GM23338 (cell line): ENCODE measurements around the gene NPAT. TPM values are rescaled to one million over a fixed set of nuclear protein-coding genes. Genes with fewer than 3 reads are reported as not detected.

Experiments
- ATAC-seq: fragments of 200-7000 bp; cut with Tn5 transposase; 3 replicates; pipeline ENCODE4 v1.9.1; 2020
- DNase-seq: peaks from one replicate; pipeline ENCODE4 v3.0.0-alpha.2; 2015; ENCODE audit warnings: low spot score
- H2AFZ ChIP-seq: fragments of 200-600 bp; sonication (generic); 2 replicates; pipeline ENCODE4 v1.8.0; 2016; ENCODE audit warnings: antibody characterized with exemption, mild to moderate bottlenecking, moderate library complexity
- H3F3A ChIP-seq: fragments of 200-600 bp; sonication (generic); replicated peaks from 2 replicates; pipeline ENCODE4 v1.8.0; 2017; ENCODE audit warnings: antibody characterized with exemption, mixed run types, low read depth
- H3K27ac ChIP-seq: fragments of 200-600 bp; sonication (generic); 2 replicates; pipeline ENCODE4 v1.6.1; 2016; ENCODE audit warnings: low read depth
- H3K27me3 ChIP-seq: fragments of 200-600 bp; sonication (generic); 2 replicates; pipeline ENCODE4 v1.8.0; 2016; ENCODE audit warnings: mild to moderate bottlenecking, mixed run types, moderate library complexity; ENCODE audit not compliant: insufficient read depth
- H3K36me3 ChIP-seq: fragments of 200-600 bp; sonication (generic); 2 replicates; pipeline ENCODE4 v1.8.0; 2016; ENCODE audit warnings: mild to moderate bottlenecking; ENCODE audit not compliant: insufficient read depth
- H3K4me1 ChIP-seq: fragments of 200-600 bp; sonication (generic); 2 replicates; pipeline ENCODE4 v1.8.0; 2016; ENCODE audit warnings: mild to moderate bottlenecking, moderate library complexity; ENCODE audit not compliant: insufficient read depth
- H3K4me2 ChIP-seq: fragments of 200-600 bp; sonication (generic); 2 replicates; pipeline ENCODE4 v1.7.1; 2017; ENCODE audit warnings: mixed run types
- H3K4me3 ChIP-seq: fragments of 200-600 bp; sonication (generic); 2 replicates; pipeline ENCODE4 v1.6.1; 2016; ENCODE audit warnings: mixed run types
- H3K79me2 ChIP-seq: fragments of 200-600 bp; sonication (generic); replicated peaks from 2 replicates; pipeline ENCODE4 v1.8.0; 2017; ENCODE audit warnings: mild to moderate bottlenecking; ENCODE audit not compliant: insufficient read depth
- H3K9me2 ChIP-seq: fragments of 200-600 bp; sonication (generic); 2 replicates; pipeline ENCODE4 v1.8.0; 2017; ENCODE audit not compliant: insufficient read depth
- H4K20me1 ChIP-seq: fragments of 200-600 bp; sonication (generic); replicated peaks from 2 replicates; pipeline ENCODE4 v1.8.0; 2017; ENCODE audit warnings: mild to moderate bottlenecking; ENCODE audit not compliant: insufficient read depth
- H3K27ac Mint-ChIP-seq: 2 replicates; pipeline ENCODE4 v1.8.0; 2020; ENCODE audit warnings: inconsistent platforms, mild to moderate bottlenecking, moderate library complexity, mixed read lengths
- H3K27me3 Mint-ChIP-seq: 3 replicates; pipeline ENCODE4 v1.8.0; 2022; ENCODE audit warnings: low read depth, mild to moderate bottlenecking, moderate library complexity, mixed read lengths, inconsistent platforms; ENCODE audit not compliant: insufficient read depth, poor library complexity
- H3K36me3 Mint-ChIP-seq: 3 replicates; pipeline ENCODE4 v1.8.0; 2021; ENCODE audit warnings: low read depth, mild to moderate bottlenecking, inconsistent platforms, moderate library complexity, mixed read lengths
- H3K4me1 Mint-ChIP-seq: 3 replicates; pipeline ENCODE4 v1.8.0; 2020; ENCODE audit warnings: mild to moderate bottlenecking, inconsistent platforms, mixed read lengths
- H3K4me3 Mint-ChIP-seq: 3 replicates; pipeline ENCODE4 v1.8.0; 2021; ENCODE audit warnings: moderate library complexity, mild to moderate bottlenecking, inconsistent platforms, mixed read lengths
- H3K9me3 Mint-ChIP-seq: 3 replicates; pipeline ENCODE4 v1.8.0; 2020; ENCODE audit warnings: moderate library complexity, mild to moderate bottlenecking, inconsistent platforms, mixed read lengths
- EZH2phosphoT487 ChIP-seq: fragments of 200-600 bp; sonication (generic); IDR thresholded peaks from one replicate; pipeline ENCODE4 v1.8.1; 2018; ENCODE audit warnings: antibody characterized with exemption; ENCODE audit not compliant: unreplicated experiment
- polyA plus RNA-seq: library from polyadenylated mRNA; unstranded; fragments of >200 nt; fragmentation: Nextera tagmentation; extraction: Ambion mirVana; gene quantifications from 2 replicates; pipeline ENCODE4 v1.2.1, GENCODE V29; 2016
- total RNA-seq: library from RNA; depleted of rRNA; stranded (reverse); fragments of >200 nt; shearing (Covaris generic); gene quantifications from 2 replicates; pipeline ENCODE4 v1.2.3, GENCODE V29; 2014
- TF ChIP-seq, protein P1 (sequence below): fragments of 250-450 bp; sonication (Bioruptor Pico); IDR thresholded peaks from 2 replicates; pipeline ENCODE4 v1.5.0; 2020; ENCODE audit warnings: mild to moderate bottlenecking, moderate library complexity
- TF ChIP-seq, protein P2 (sequence below), 2 experiments: fragments of 200-600 bp in 1 of 2; sonication (generic) in 1 of 2; conservative IDR thresholded peaks; 2 replicates each; pipeline versions ENCODE4 v1.5.1 to v1.6.1; 2016 to 2017; ENCODE audit warnings: antibody characterized with exemption in 2 of 2, low read depth in 2 of 2, mild to moderate bottlenecking in 2 of 2, moderate library complexity in 1 of 2

NPAT gene
- total and polyA plus RNA-seq, 2 experiments from 2014 or later: 24.2 to 25.1 TPM

DNA sequence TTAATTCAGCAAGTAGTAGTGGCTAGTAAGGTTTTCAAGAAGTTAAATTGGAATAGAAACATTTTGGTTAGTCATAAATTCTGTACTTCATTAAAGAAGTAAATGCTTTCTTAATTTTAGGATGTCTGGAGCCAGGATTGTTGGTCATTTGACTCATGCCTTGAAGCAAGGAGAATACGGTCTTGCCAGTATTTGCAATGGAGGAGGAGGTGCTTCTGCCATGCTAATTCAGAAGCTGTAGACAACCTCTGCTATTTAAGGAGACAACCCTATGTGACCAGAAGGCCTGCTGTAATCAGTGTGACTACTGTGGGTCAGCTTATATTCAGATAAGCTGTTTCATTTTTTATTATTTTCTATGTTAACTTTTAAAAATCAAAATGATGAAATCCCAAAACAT, 75.3 kb downstream of the NPAT start (continued):
- TF ChIP-seq, protein P1, sequence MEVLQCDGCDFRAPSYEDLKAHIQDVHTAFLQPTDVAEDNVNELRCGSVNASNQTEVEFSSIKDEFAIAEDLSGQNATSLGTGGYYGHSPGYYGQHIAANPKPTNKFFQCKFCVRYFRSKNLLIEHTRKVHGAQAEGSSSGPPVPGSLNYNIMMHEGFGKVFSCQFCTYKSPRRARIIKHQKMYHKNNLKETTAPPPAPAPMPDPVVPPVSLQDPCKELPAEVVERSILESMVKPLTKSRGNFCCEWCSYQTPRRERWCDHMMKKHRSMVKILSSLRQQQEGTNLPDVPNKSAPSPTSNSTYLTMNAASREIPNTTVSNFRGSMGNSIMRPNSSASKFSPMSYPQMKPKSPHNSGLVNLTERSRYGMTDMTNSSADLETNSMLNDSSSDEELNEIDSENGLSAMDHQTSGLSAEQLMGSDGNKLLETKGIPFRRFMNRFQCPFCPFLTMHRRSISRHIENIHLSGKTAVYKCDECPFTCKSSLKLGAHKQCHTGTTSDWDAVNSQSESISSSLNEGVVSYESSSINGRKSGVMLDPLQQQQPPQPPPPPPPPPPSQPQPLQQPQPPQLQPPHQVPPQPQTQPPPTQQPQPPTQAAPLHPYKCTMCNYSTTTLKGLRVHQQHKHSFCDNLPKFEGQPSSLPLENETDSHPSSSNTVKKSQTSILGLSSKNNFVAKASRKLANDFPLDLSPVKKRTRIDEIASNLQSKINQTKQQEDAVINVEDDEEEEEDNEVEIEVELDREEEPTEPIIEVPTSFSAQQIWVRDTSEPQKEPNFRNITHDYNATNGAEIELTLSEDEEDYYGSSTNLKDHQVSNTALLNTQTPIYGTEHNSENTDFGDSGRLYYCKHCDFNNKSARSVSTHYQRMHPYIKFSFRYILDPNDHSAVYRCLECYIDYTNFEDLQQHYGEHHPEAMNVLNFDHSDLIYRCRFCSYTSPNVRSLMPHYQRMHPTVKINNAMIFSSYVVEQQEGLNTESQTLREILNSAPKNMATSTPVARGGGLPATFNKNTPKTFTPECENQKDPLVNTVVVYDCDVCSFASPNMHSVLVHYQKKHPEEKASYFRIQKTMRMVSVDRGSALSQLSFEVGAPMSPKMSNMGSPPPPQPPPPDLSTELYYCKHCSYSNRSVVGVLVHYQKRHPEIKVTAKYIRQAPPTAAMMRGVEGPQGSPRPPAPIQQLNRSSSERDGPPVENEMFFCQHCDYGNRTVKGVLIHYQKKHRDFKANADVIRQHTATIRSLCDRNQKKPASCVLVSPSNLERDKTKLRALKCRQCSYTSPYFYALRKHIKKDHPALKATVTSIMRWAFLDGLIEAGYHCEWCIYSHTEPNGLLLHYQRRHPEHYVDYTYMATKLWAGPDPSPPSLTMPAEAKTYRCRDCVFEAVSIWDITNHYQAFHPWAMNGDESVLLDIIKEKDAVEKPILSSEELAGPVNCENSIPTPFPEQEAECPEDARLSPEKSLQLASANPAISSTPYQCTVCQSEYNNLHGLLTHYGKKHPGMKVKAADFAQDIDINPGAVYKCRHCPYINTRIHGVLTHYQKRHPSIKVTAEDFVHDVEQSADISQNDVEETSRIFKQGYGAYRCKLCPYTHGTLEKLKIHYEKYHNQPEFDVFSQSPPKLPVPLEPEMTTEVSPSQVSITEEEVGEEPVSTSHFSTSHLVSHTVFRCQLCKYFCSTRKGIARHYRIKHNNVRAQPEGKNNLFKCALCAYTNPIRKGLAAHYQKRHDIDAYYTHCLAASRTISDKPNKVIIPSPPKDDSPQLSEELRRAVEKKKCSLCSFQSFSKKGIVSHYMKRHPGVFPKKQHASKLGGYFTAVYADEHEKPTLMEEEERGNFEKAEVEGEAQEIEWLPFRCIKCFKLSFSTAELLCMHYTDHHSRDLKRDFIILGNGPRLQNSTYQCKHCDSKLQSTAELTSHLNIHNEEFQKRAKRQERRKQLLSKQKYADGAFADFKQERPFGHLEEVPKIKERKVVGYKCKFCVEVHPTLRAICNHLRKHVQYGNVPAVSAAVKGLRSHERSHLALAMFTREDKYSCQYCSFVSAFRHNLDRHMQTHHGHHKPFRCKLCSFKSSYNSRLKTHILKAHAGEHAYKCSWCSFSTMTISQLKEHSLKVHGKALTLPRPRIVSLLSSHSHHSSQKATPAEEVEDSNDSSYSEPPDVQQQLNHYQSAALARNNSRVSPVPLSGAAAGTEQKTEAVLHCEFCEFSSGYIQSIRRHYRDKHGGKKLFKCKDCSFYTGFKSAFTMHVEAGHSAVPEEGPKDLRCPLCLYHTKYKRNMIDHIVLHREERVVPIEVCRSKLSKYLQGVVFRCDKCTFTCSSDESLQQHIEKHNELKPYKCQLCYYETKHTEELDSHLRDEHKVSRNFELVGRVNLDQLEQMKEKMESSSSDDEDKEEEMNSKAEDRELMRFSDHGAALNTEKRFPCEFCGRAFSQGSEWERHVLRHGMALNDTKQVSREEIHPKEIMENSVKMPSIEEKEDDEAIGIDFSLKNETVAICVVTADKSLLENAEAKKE (CRISPR knock-in tag): no peak
- TF ChIP-seq, protein P2, sequence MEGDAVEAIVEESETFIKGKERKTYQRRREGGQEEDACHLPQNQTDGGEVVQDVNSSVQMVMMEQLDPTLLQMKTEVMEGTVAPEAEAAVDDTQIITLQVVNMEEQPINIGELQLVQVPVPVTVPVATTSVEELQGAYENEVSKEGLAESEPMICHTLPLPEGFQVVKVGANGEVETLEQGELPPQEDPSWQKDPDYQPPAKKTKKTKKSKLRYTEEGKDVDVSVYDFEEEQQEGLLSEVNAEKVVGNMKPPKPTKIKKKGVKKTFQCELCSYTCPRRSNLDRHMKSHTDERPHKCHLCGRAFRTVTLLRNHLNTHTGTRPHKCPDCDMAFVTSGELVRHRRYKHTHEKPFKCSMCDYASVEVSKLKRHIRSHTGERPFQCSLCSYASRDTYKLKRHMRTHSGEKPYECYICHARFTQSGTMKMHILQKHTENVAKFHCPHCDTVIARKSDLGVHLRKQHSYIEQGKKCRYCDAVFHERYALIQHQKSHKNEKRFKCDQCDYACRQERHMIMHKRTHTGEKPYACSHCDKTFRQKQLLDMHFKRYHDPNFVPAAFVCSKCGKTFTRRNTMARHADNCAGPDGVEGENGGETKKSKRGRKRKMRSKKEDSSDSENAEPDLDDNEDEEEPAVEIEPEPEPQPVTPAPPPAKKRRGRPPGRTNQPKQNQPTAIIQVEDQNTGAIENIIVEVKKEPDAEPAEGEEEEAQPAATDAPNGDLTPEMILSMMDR (conservative IDR thresholded peaks at IDR 0.05; ENCODE audit: low read depth in 2 of 2): no peak

DNA sequence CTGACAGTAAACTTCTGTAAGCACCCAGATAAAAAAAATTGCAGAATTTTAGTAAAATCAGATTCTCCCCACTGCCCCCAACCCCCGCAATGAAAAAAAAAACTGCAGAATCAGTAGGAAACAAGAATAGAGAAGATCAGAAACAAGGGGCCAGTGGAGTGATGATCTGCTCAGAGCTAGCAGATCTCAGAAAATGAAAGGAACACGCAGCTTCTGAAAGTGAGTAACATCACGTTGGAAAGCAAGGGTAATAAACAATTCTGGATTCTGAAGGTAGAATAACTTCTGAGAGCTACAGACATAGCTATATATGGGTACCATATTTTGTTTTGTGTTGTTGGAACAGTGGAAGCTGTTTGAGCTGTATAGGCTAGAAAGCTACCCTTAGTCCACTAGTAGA, 77.8 kb downstream of the NPAT start:
- Mint-ChIP-seq H3K27me3 (peaks cover 4% of the 10 kb centered on the region), H3K27ac (no peak overlapping the region), H3K4me3 (no peak overlapping the region), H3K36me3 (peaks cover 57% of the 10 kb centered on the region), H3K4me1 (no peaks in the 10 kb centered on the region), H3K9me3 (no peaks in the 10 kb centered on the region)
- Histone ChIP-seq H3K4me3 (no peak overlapping the region), H3K9me2 (no peaks in the 10 kb centered on the region), H3F3A (no peaks in the 10 kb centered on the region), H3K36me3 (peaks cover 28% of the 10 kb centered on the region), H3K27ac (no peak overlapping the region), H4K20me1 (peaks cover 3% of the 10 kb centered on the region; the same call in 1 of the 2 replicates), H3K27me3 (no peaks in the 10 kb centered on the region), H3K4me1 (no peaks in the 10 kb centered on the region), H2AFZ (no peak overlapping the region), H3K4me2 (no peak overlapping the region), H3K79me2 (no peaks in the 10 kb centered on the region)
- DNase-seq: no peak
- ATAC-seq: no peak
- no peak for TF ChIP-seq EZH2phosphoT487
- TF ChIP-seq, protein P1 (CRISPR knock-in tag): no peak
